CD1c-positive myeloid dendritic cell (primary cell): Measurements from ENCODE around the gene DYNC2I2.

Source experiments
- DNase-seq: peaks from one replicate; pipeline ENCODE4 v3.0.0-alpha.2; 2016; ENCODE audit errors: extremely low spot score

Gene DYNC2I2

GRCh38 chr9:128636024-128636390 lies 20.6 kb downstream of the DYNC2I2 start:
- DNase-seq, result no peak

- peak; percentile 16 for DNase-seq
Measured at GRCh38 chr9:128635266-128636023, 21.2 kb downstream of the DYNC2I2 start.

- DNase-seq, result no peak
Measured at GRCh38 chr9:128634651-128635262, 21.9 kb downstream of the DYNC2I2 start.

GRCh38 chr9:128634111-128634510 lies 22.5 kb downstream of the DYNC2I2 start:
- DNase-seq, result no peak

GRCh38 chr9:128633601-128634000 lies 23.0 kb downstream of the DYNC2I2 start:
- DNase-seq, result no peak

- DNase-seq, result no peak
Measured at GRCh38 chr9:128633057-128633456, 23.6 kb downstream of the DYNC2I2 start.

- no peak for DNase-seq
Measured at GRCh38 chr9:128632486-128632885, 24.2 kb downstream of the DYNC2I2 start.

- DNase-seq, result no peak
Measured at GRCh38 chr9:128632066-128632465, 24.6 kb downstream of the DYNC2I2 start.

- no peak for DNase-seq
Measured at GRCh38 chr9:128631636-128632035, 25.0 kb downstream of the DYNC2I2 start.

GRCh38 chr9:128629852-128630545 lies 26.6 kb downstream of the DYNC2I2 start:
- DNase-seq, result no peak

- DNase-seq, result no peak
Measured at GRCh38 chr9:128629136-128629535, 27.5 kb downstream of the DYNC2I2 start.

- no peak for DNase-seq
Measured at GRCh38 chr9:128628471-128629048, 28.1 kb downstream of the DYNC2I2 start.

- DNase-seq, result no peak
Measured at GRCh38 chr9:128627906-128628305, 28.7 kb downstream of the DYNC2I2 start.

- DNase-seq, result no peak
Measured at GRCh38 chr9:128627127-128627715, 29.4 kb downstream of the DYNC2I2 start.

- no peak for DNase-seq
Measured at GRCh38 chr9:128626181-128626580, 30.5 kb downstream of the DYNC2I2 start.

- no peak for DNase-seq
Measured at GRCh38 chr9:128625391-128626146, 31.1 kb downstream of the DYNC2I2 start.

GRCh38 chr9:128624566-128624965 lies 32.1 kb downstream of the DYNC2I2 start:
- no peak for DNase-seq

- no peak for DNase-seq
Measured at GRCh38 chr9:128621730-128622455, 34.8 kb downstream of the DYNC2I2 start.

- DNase-seq, result no peak
Measured at GRCh38 chr9:128619779-128620178, 36.9 kb downstream of the DYNC2I2 start.

GRCh38 chr9:128619127-128619526 lies 37.5 kb downstream of the DYNC2I2 start:
- DNase-seq, result no peak

GRCh38 chr9:128617943-128618342 lies 38.7 kb downstream of the DYNC2I2 start:
- DNase-seq, result no peak
